GM19240 (cell line): ENCODE data around the gene CYP51A1.
"Not testable (repeated sequence)": the region's sequence is repeated elsewhere in the genome, so short reads cannot be mapped to it uniquely, and the experiment has no call there.

ENCODE experiments used
- DNase-seq: peaks from one replicate; pipeline ENCODE4 v3.0.0; 2011; ENCODE audit warnings: low spot score; ENCODE audit not compliant: insufficient read length

CYP51A1 gene

DNA sequence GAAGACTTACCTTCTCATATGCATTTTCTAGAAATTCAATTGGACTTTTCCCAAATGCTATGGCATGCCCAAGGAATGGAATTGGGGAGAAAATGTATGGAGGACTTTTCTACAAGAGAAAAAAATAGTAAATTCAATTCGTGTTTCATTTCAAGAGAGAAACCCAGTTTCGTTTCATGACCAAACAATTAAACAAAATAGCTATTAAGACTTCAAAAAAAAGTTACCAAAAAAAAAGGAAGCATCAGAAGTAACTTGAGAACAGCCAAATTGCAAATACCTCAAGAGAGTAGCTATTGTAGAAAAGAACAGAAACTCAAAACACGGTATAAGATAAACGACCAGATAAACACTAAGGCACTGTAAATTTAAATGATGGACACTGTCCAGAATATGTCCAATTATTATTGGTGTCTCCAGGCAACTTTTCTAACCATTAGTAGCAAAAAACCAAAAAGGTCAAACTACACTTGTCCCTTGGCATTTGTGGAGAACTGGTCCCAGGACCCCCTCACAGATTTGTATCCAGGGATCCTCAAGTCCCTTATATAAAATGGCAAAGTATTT, 2.4 kb downstream of the CYP51A1 start:
- DNase-seq = no peak

- DNase-seq = no peak
Observed at GRCh38 chr7:92131093-92131492, 3.2 kb downstream of the CYP51A1 start.

DNA sequence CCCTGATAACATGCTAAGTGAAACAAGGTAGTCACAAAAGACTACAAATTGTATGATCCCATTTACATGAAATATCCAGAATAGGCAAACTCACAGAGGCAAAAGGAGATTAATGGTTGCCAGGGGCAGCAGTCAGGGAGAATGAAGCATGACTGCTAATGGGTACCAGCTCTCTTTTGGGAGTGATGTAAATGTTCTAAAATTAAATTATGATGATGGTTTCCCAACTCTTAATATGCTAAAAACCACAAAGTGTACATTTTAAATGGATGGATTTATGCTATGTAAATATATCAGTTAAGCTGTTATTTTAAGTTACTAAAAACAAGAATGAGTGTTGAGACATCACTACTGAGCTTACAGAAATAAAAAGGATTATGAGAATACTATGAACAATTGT, 12.6 kb downstream of the CYP51A1 start:
- DNase-seq = no peak

DNA sequence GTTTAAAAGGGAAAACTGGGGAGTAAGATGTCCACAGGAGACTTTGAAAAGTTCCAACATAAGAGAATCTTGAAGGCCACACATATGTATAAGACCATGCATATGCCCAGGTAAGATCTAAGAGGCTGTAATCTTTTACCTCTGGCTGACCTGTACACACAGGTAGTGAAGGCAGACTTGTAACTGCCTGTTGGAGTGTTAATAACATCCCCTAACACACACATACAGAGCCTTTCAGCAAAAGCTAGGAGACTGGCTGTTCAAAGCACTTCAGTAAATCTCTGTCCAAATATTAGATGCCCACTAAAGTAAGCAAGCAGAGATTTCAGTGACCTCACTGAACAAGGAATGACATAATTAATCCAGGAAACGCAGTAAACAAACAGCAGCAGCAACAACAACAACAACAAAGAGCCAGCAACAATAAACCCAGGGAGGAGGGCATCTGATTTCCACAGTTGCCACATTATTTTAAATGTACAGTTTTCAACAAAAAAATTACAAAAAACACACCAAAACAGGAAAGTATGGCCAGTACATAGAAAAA, 15.0 kb downstream of the CYP51A1 start:
- DNase-seq = no peak

GRCh38 chr7:92116949-92117348, 17.3 kb downstream of the CYP51A1 start:
- no peak for DNase-seq

DNA sequence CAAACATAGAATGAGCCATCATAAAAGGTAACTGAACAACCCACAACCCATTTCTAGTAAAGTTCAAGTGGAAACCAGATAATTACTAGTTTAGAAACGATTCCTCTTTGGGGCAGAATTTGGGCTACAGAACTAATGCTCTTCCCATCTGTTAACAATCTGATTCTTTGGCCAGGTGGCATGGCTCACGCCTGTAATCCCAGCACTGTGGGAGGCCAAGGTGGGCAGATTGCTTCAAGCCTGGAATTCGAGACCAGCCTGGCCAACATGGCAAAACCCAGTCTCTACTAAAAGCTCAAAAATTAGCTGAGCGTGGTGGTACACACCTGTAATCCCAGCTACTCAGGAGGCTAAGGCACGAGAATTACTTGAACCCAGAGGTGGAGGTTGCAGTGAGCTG, 18.5 kb downstream of the CYP51A1 start:
- no peak for DNase-seq

DNA sequence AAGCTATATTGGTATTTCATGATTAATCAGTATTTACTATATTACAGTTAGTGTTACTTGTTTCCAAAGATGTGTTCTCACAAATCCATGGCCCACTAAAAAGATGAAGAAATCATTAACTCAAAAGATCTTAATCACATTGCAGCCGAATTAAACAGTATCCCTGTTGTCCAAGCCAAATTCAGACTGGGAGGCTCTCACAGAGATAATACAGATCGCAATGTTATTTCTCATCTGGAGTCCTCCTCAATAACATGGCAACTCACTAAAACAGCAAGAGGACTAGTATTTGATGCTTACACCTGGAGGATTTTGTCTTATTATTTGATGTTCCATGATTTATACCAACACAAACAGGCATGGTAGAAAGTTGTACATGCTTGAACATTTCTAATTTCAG, 23.4 kb downstream of the CYP51A1 start:
- DNase-seq = no peak

DNA sequence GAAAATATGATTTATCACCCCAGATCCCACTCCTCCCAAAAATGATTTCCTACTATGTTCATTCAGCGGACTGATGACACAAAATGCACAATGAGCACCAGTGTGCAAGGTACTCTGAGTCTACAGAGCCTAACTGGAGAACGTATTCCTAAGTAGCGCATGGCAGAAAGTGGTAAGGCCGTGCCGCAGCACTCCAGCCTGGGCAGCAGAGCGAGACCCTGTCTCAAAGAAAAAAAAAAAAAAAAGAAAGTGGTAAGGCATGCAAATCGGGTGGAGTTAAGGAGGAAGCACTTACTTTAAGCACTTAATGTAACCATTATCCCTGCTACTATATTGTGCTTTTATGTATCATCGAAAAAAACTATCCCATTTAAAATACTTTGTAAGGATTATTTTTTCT, 25.5 kb downstream of the CYP51A1 start:
- no peak for DNase-seq

GRCh38 chr7:92102862-92103261, 31.4 kb downstream of the CYP51A1 start:
- not testable (repeated sequence) for DNase-seq

GRCh38 chr7:92100534-92100933, 33.7 kb downstream of the CYP51A1 start:
- DNase-seq = no peak

DNA sequence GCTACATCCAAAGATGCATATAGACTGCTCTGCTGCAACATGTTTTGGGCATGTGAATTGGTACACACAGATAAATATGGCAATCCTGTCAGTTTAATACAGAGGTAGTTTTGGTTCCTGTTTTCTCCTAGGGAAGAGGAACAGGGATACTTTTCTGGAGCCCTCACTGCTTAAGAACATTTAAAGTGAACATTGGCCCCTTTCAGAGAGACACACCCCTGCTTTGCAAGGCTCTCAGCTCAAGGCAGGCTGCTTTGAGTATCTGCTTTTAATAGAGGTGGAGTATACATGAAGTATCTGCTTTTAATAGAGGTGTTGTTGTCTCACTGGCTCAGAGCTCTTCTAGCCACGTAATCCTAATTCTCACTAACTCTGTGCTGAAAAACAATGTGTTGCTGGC, 38.9 kb downstream of the CYP51A1 start:
- DNase-seq = no peak

GRCh38 chr7:92092210-92092609, 42.1 kb downstream of the CYP51A1 start:
- DNase-seq = no peak

DNA sequence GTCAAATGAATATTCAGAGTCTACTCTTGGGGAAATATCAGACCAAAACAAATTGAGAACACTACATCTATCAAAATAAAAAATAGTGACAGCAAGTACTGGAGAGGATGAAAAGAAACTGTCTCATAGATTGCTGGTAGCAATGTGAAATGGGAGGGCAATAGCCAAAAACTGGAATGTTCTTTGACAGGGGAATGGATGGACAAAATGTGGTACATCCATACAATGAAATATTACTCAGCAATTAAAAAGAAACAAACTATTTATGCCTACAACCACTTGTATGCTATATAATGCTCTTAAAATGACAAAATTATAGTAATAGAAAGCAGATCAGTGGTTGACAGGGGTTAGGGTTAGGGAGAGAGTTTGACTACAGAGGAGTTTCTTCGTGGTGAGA, 46.0 kb downstream of the CYP51A1 start:
- no peak for DNase-seq

DNA sequence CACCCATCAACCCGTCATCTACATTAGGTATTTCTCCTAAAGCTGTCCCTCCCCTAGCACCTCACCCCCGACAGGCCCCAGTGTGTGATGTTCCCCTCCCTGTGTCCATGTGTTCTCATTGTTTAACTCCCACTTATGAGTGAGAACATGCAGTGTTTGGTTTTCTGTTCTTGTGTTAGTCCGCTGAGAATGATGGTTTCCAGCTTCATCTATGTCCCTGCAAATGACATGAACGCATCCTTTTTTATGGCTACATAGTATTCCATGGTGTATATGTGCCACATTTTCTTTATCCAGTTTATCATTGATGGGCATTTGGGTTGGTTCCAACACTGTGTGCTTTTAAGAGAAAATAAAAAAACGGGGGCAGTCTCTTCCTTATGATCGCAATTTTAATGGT, 50.4 kb downstream of the CYP51A1 start:
- not testable (repeated sequence) for DNase-seq

DNA sequence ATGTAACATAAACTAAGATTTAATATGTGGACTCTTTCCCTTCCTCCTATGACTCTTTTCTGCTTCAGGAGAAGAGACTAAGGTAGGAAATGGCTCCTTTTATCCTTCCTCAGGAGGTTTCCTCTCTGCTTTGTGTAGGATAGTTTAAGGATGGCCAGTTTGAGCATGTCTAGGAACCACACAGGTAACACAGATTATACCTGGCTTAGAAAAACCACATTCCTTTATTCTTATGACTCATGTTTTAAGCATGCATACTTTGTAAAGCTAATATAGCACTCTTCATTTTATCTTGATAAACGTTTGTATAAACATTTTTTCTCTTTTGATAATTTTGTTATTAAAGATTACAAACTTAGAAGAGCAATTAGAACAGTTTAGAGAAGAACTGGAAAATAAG, 57.8 kb downstream of the CYP51A1 start:
- no peak for DNase-seq

DNA sequence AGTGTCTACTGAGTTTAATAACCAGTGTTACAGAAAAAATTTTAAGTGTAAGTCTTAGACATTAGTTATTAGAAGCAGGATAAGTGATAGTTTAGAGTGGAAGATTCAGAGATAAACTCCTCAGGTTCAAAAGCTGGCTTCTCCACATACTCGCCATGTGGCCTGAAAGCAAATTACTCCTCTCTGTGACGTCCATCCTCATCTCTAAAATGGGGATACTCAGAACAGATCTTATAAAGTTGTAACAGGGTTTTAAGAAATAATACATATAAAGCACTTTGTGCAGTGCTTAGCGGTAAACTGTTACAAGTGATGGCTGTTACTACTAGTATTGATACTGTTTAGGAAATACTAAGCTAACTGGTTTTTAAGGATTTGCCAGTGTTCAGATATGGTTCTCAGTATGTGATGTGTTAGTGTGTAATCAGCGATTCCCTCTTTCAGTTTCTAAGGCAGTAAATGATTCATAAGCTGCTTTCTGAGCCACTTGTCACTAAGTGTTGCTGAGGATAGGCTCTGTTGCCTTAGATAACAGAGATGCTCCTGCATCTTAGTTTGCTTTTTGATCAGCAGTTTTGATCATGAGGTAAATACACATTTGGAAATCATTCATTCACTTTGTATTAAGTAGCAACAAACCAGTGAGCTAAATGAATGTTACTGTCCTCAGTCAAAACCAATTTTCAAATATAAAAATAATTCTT, 58.7 kb downstream of the CYP51A1 start:
- DNase-seq = peak; percentile 2

- no peak for DNase-seq
Observed at GRCh38 chr7:92072708-92073107, 61.6 kb downstream of the CYP51A1 start.

- no peak for DNase-seq
Observed at GRCh38 chr7:92072121-92072520, 62.2 kb downstream of the CYP51A1 start.

DNA sequence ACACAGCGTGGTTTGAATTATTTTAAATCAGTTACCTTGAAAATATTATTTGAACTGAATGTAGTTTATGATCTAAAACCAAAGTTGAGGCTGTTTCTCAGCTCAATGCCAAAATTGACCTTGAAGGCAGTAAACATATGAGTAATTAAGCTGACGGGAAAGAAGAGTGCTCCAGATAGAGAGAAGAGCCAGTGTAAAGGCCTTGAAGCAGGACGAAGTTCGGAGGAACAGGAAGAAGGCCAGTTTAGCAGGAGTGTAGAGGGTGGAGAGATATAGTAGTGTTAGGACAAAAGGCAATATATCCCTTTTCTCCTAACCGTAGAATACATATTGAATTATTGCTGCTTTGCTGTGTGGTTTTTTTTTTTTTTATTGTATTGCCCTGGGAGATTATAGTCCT, 63.2 kb downstream of the CYP51A1 start:
- DNase-seq = no peak

DNA sequence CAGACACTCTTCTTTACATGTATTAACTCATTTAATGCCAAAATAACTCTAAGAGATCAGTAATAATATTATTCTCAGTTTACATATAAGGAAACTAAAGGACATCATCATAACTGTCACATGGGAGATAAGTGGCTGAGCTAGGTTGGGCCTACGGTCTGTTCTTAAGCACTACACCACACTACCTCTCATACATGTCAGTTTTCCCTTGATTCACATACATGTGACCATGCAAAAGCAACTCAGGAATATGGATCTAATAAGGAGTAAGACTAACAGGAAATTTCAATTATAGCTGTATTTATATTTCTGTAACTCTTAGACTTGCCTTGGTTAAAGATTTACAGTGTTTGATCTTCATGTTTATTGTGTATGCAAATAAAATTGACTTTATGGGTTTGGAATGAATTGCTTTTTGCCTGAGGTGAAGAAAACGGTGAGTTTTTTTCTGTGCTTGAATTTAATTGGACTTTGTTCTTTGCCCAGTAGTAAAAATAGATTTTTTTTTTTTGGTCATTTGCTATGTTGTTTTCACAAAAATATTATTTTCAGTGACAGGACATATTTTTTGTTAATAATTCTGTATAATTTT, 69.7 kb downstream of the CYP51A1 start:
- no peak for DNase-seq
